Testis (tissue), 2 donors: ENCODE measurements around the gene TTC8.

Experiments used
- POLR2A ChIP-seq: fragments of 450-650 bp; IDR thresholded peaks from one replicate; pipeline ENCODE4 v1.6.1; 2017; ENCODE audit warnings: antibody characterized with exemption, mild to moderate bottlenecking, moderate library complexity
- TF ChIP-seq, protein P1 (sequence below), 3 experiments: fragments of 450-650 bp in 2 of 3; fragments of 200-600 bp in 1 of 3; sonication (generic) in 1 of 3; IDR thresholded peaks; one replicate each; pipeline ENCODE4 v1.5.1; 2016 to 2019; ENCODE audit warnings: antibody characterized with exemption in 3 of 3, mild to moderate bottlenecking in 2 of 3, moderate library complexity in 1 of 3

- TF ChIP-seq, protein P1, sequence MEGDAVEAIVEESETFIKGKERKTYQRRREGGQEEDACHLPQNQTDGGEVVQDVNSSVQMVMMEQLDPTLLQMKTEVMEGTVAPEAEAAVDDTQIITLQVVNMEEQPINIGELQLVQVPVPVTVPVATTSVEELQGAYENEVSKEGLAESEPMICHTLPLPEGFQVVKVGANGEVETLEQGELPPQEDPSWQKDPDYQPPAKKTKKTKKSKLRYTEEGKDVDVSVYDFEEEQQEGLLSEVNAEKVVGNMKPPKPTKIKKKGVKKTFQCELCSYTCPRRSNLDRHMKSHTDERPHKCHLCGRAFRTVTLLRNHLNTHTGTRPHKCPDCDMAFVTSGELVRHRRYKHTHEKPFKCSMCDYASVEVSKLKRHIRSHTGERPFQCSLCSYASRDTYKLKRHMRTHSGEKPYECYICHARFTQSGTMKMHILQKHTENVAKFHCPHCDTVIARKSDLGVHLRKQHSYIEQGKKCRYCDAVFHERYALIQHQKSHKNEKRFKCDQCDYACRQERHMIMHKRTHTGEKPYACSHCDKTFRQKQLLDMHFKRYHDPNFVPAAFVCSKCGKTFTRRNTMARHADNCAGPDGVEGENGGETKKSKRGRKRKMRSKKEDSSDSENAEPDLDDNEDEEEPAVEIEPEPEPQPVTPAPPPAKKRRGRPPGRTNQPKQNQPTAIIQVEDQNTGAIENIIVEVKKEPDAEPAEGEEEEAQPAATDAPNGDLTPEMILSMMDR (IDR thresholded peaks at IDR 0.05) = no peak
- no peak for TF ChIP-seq POLR2A
Measured at GRCh38 chr14:88799522-88799921, 24.9 kb upstream of the TTC8 start.
